Measurements from ENCODE around the gene POU5F1.
"Not testable (repeated sequence)": the region's sequence is repeated elsewhere in the genome, so short reads cannot be mapped to it uniquely, and the experiment has no call there.

POU5F1 gene

GRCh38 chr6:31165986-31166385 lies 4.5 kb downstream of the POU5F1 start:
- H2AFZ ChIP-seq (ENCODE audit: low read depth, low read length): no peak overlapping the region
- ATAC-seq (ENCODE audit: insufficient read depth, low read depth) (no peak), DNase-seq (no peak)
- no peak overlapping the region for H3K4me3 ChIP-seq (ENCODE audit: low read depth in 1 of 2, low read length in 2 of 2)
- no peak overlapping the region for H3K9ac ChIP-seq (ENCODE audit: low read depth, low read length)
- no peak overlapping the region for H3K4me2 ChIP-seq (ENCODE audit: insufficient read depth, low read length)
- H3K79me2 ChIP-seq (ENCODE audit: insufficient read depth, low read length): peaks cover 22% of the 10 kb centered on the region
- no peaks in the 10 kb centered on the region for H3K9me3 ChIP-seq (ENCODE audit: insufficient read depth, low read length, severe bottlenecking)
- H3K4me1 ChIP-seq (ENCODE audit: insufficient read depth, low read length): peaks cover 22% of the 10 kb centered on the region
- TF ChIP-seq EZH2 (IDR thresholded peaks at IDR 0.05; ENCODE audit: borderline replicate concordance, low read depth, low read length, severe bottlenecking): no peak
- TF ChIP-seq, protein P1, sequence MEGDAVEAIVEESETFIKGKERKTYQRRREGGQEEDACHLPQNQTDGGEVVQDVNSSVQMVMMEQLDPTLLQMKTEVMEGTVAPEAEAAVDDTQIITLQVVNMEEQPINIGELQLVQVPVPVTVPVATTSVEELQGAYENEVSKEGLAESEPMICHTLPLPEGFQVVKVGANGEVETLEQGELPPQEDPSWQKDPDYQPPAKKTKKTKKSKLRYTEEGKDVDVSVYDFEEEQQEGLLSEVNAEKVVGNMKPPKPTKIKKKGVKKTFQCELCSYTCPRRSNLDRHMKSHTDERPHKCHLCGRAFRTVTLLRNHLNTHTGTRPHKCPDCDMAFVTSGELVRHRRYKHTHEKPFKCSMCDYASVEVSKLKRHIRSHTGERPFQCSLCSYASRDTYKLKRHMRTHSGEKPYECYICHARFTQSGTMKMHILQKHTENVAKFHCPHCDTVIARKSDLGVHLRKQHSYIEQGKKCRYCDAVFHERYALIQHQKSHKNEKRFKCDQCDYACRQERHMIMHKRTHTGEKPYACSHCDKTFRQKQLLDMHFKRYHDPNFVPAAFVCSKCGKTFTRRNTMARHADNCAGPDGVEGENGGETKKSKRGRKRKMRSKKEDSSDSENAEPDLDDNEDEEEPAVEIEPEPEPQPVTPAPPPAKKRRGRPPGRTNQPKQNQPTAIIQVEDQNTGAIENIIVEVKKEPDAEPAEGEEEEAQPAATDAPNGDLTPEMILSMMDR (IDR thresholded peaks at IDR 0.05; ENCODE audit: borderline replicate concordance, extremely low read depth, low read length, poor library complexity, severe bottlenecking): no peak
- no peak overlapping the region for H3K27ac ChIP-seq (ENCODE audit: low read length)
- H4K20me1 ChIP-seq (ENCODE audit: insufficient read depth, low read length): peaks cover 21% of the 10 kb centered on the region; the same call in 1 of the 2 replicates
- peaks cover 38% of the 10 kb centered on the region for H3K36me3 ChIP-seq (ENCODE audit: insufficient read depth, low read length)
- H3K27me3 ChIP-seq (ENCODE audit: insufficient read depth, low read length, poor library complexity): no peaks in the 10 kb centered on the region

GRCh38 chr6:31165064-31165832 lies 5.2 kb downstream of the POU5F1 start:
- not testable (repeated sequence) for H3K27me3 ChIP-seq (ENCODE audit: insufficient read depth, low read length, poor library complexity); H3K9ac ChIP-seq (ENCODE audit: low read depth, low read length); DNase-seq; H2AFZ ChIP-seq (ENCODE audit: low read depth, low read length); ATAC-seq (ENCODE audit: insufficient read depth, low read depth); H3K4me3 ChIP-seq (ENCODE audit: low read depth in 1 of 2, low read length in 2 of 2); H3K4me2 ChIP-seq (ENCODE audit: insufficient read depth, low read length); H3K9me3 ChIP-seq (ENCODE audit: insufficient read depth, low read length, severe bottlenecking); H3K27ac ChIP-seq (ENCODE audit: low read length)
- Histone ChIP-seq H4K20me1 (ENCODE audit: insufficient read depth, low read length) (peaks cover 21% of the 10 kb centered on the region; the same call in 1 of the 2 replicates), H3K36me3 (ENCODE audit: insufficient read depth, low read length) (peaks cover 44% of the 10 kb centered on the region), H3K79me2 (ENCODE audit: insufficient read depth, low read length) (peaks cover 29% of the 10 kb centered on the region), H3K4me1 (ENCODE audit: insufficient read depth, low read length) (peaks cover 29% of the 10 kb centered on the region)

GRCh38 chr6:31164475-31165063 lies 5.9 kb downstream of the POU5F1 start:
- H3K4me2 ChIP-seq (ENCODE audit: insufficient read depth, low read length); H3K4me3 ChIP-seq (ENCODE audit: low read depth in 1 of 2, low read length in 2 of 2); H3K27me3 ChIP-seq (ENCODE audit: insufficient read depth, low read length, poor library complexity); H3K27ac ChIP-seq (ENCODE audit: low read length); H2AFZ ChIP-seq (ENCODE audit: low read depth, low read length); DNase-seq; H3K9ac ChIP-seq (ENCODE audit: low read depth, low read length); ATAC-seq (ENCODE audit: insufficient read depth, low read depth); H3K9me3 ChIP-seq (ENCODE audit: insufficient read depth, low read length, severe bottlenecking): not testable (repeated sequence)
- Histone ChIP-seq H3K4me1 (ENCODE audit: insufficient read depth, low read length) (peaks cover 36% of the 10 kb centered on the region), H4K20me1 (ENCODE audit: insufficient read depth, low read length) (peaks cover 23% of the 10 kb centered on the region), H3K79me2 (ENCODE audit: insufficient read depth, low read length) (peaks cover 36% of the 10 kb centered on the region), H3K36me3 (ENCODE audit: insufficient read depth, low read length) (peaks cover 50% of the 10 kb centered on the region)

DNA sequence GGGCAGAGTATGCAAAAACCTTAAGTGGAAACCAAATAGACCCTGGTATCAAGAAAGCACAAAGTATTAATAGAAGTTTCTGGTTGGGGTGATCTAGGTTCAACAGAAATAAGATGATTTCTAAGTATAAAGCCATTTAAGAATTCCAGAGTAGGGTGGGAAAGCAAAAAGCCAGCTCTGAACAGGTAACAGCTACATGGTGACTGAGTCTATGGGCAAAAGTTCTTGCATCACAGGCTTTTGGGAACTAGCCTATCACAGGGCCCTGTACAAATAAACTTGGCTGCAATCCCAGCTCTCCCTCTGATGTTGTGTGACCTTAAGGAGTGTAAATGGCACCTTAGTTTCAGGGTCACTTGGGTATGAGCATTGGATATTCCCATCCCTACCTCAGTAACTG lies 6.6 kb downstream of the POU5F1 start:
- Histone ChIP-seq H3K4me2 (ENCODE audit: insufficient read depth, low read length) (no peak overlapping the region), H3K27ac (ENCODE audit: low read length) (no peak overlapping the region), H3K9ac (ENCODE audit: low read depth, low read length) (no peak overlapping the region), H3K4me3 (ENCODE audit: low read depth in 1 of 2, low read length in 2 of 2) (no peak overlapping the region), H3K79me2 (ENCODE audit: insufficient read depth, low read length) (peaks cover 42% of the 10 kb centered on the region), H4K20me1 (ENCODE audit: insufficient read depth, low read length) (peaks cover 26% of the 10 kb centered on the region), H2AFZ (ENCODE audit: low read depth, low read length) (no peak overlapping the region), H3K4me1 (ENCODE audit: insufficient read depth, low read length) (peaks cover 42% of the 10 kb centered on the region), H3K36me3 (ENCODE audit: insufficient read depth, low read length) (peaks cover 57% of the 10 kb centered on the region), H3K9me3 (ENCODE audit: insufficient read depth, low read length, severe bottlenecking) (no peaks in the 10 kb centered on the region), H3K27me3 (ENCODE audit: insufficient read depth, low read length, poor library complexity) (no peaks in the 10 kb centered on the region)
- DNase-seq (no peak), ATAC-seq (ENCODE audit: insufficient read depth, low read depth) (no peak)
- TF ChIP-seq, protein P1 (IDR thresholded peaks at IDR 0.05; ENCODE audit: borderline replicate concordance, extremely low read depth, low read length, poor library complexity, severe bottlenecking): no peak
- TF ChIP-seq EZH2 (IDR thresholded peaks at IDR 0.05; ENCODE audit: borderline replicate concordance, low read depth, low read length, severe bottlenecking): no peak

Data from DND-41 (cell line).